Stimulated activated CD4-positive, alpha-beta T cell treated with anti-CD3 and anti-CD28 coated beads, Interleukin-1b, Interleukin-23, amount 100 ng/mL, for 24 hours (primary cell): ENCODE measurements around the gene CSN2.
"Not testable (repeated sequence)": the region's sequence is repeated elsewhere in the genome, so short reads cannot be mapped to it uniquely, and the experiment has no call there.

Source experiments
- DNase-seq, 4 experiments: peaks; one replicate each; pipeline ENCODE4 v3.0.0-alpha.2; 2020; ENCODE audit warnings: low read depth in 4 of 4, low spot score in 1 of 4

The CSN2 gene, protein sequence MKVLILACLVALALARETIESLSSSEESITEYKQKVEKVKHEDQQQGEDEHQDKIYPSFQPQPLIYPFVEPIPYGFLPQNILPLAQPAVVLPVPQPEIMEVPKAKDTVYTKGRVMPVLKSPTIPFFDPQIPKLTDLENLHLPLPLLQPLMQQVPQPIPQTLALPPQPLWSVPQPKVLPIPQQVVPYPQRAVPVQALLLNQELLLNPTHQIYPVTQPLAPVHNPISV

GRCh38 chr4:69965628-69966027, at the start of gene CSN2:
TSS of gene CSN2 (minus strand) at chr4:69965728. CDS start at chr4:69960995, 4,733 bp downstream.
- DNase-seq = no peak

- DNase-seq = no peak
Measured at GRCh38 chr4:70008771-70009170, 43.2 kb upstream of the CSN2 start.

- no peak for DNase-seq
Measured at GRCh38 chr4:70002507-70002906, 37.0 kb upstream of the CSN2 start.

- DNase-seq = no peak
Measured at GRCh38 chr4:70000711-70001110, 35.2 kb upstream of the CSN2 start.

- DNase-seq = no peak
Measured at GRCh38 chr4:69999420-69999819, 33.9 kb upstream of the CSN2 start.

DNA sequence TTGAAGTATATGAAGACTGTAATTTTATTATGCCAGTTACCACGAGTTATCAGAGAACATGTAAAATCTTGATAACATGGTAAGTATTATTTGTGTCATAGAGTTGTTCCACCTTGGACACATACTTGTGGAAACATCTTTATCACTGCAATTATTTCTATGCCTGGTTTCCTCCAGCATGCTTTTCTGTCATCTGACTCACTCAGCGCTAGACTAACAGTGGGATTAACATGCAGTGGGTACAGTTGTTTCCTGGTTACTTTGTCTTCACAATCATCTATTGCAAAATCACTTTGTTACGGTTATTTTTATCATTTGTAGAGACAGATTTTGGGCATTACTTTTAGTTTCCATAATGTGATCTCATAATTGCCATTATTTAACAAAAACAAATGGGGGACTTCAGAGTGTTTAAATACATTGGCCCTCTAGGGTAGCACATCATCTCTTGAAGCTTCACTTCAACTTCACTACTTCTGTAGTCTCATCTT, 30.0 kb upstream of the CSN2 start, which contains the start of gene STATH:
STATH (plus strand) TSS at position 441 of the 491 bp plus-strand sequence. CDS start 2,472 bp downstream, outside the sequence.
- DNase-seq = no peak

DNA sequence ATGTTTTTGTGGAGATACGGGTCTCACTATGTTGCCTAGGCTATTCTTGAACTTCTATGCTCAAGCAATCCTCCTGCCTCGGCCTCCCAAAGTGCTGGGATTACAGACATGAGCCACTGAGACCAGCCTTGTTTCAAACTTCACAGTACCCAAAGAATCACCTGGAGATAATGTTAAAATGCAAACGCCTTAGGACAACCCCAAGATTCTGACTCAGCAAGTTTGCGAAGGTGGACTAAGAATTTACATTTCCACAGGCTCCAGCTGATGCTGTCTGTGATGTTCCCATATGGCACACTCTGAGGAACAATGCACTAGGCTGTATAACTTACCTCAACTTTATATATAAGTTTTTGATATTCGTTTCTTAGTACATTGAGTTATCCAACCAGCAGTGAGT, 29.3 kb upstream of the CSN2 start:
- no peak for DNase-seq

- DNase-seq = no peak
Measured at GRCh38 chr4:69991016-69991415, 25.5 kb upstream of the CSN2 start.

DNA sequence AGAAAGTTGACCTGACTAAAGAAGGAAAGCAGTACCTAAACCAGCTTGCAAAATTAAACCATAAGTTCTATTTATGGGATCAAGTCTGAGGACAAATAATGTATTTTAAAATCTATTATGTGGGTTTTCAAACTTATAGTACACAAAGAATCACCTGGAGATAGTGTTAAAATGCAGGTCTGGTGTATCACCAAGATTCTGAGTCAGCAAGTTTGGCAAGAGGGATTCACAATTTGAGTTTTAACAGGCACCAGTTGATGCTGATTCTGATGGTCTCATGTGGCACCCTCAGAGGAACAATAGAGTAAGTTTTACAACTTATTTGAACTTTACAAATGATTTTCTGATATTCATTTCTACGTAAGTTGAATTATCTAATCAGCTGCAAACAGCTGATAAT, 21.1 kb upstream of the CSN2 start:
- DNase-seq = no peak

DNA sequence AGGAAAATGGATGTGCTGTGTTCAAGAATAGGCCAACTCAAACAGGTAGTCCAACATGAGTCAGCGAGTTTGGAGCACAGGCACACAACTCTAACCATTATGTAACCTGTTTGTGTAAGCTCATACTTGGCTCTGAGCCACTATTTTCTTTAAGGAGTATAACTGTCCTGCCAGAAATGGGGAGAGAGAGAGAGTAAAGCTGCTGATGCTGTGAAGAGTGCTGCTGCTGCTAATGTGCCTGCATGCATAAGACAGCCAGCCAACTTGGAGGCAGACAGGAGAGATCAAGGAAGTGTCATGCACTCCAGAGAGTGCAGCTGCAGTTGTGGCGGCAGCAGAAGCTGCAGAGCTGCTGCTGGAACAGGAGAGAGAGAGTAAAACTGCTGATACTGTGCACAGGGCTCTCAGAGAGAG, 18.5 kb upstream of the CSN2 start:
- DNase-seq = no peak

DNA sequence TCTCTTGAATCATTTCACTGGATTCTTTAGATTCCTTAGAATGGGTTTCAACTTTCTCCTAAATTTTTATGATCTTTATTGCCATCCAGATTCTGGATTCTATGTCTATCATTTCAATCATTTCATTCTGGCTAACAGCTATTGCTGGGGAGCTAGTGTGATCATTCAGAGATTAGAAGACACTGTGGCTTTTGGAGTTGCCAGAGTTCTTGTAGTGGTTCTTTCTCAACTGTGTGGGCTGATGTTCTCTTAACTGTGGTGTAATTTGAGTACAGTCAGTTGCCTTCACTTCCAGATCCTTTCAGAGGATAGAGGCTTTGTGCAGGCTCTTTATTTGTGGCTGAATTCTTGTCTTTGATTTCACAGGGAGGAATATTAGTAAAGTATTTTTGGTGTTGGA, 12.1 kb upstream of the CSN2 start:
- no peak for DNase-seq

GRCh38 chr4:69974631-69975030, 9.1 kb upstream of the CSN2 start:
- no peak for DNase-seq

DNA sequence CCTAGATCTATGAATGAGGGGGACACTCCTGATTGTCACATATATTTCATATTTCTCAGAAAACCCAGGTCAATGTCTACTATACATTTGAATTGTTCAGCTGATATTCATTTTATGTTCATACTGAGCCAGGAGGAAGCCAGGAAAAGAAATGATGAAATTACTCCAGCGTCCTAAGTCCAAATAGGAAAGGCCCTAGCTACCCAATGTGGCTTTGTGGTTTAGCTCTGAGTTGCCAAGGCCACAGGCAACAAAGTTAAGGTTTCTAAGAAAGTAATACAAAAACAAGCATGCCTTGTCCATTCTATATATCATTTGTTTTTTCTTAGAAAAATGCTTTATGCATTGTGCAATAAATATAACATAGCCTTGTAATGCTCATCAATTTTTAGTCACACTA, 4.5 kb upstream of the CSN2 start:
- DNase-seq = no peak

- DNase-seq = no peak
Measured at GRCh38 chr4:69957209-69957608, 8.3 kb downstream of the CSN2 start.

DNA sequence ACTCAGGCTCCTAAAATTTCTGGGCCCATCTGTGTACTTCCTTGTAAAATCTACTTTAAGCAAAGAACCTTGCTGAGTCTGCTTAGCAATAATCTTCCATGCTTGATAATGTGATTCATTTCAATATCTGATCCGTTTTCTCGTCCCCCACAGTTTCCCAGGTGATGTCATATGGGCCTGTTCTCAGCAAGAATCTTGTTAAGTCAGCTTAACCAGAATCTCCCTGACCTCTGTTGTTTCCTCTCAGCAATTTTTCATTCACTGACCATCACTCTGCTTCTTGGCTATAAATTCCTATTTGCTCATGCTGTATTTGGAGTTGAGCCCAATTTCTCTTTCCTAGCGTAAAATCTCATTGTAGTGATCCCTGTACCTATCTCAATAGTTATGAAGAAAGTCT, 13.9 kb downstream of the CSN2 start:
- no peak for DNase-seq

DNA sequence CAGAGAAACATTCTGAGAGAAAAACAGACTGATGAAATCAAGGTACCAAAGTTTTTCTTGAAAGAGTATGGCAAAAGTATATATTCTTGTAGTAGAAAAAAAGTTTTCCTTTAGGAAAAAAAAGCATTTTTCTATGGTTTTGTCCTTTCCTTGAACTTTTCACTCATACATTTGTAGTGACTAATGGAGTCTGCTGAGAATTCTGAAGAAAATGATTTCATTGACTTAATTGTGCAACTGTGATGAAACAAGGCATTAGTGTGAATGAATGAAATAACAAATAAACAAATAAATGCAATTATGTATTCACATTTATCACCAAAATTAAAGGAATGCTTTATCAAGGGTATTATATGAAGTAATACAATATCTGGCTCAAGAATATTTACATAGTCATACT, 29.0 kb downstream of the CSN2 start:
- no peak for DNase-seq

GRCh38 chr4:69934150-69934549, 31.4 kb downstream of the CSN2 start:
- DNase-seq = no peak

DNA sequence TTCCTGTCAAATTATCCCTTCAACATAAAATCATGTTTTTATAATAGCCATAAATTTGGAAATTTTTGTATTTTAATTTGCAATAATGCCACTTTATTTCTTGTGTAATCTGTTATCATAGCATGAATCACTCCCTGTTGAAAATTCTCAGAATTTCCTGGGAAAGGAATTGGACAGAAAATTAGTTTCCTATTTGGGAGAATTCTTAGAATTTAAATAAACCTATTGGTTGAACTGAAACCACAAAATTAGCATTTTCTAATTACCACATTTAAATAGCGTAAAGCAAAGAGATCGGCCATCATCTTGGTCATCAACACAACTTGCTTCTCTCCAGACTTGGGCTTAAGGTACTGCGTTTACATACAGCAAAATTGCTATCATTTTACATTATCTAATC, 34.8 kb downstream of the CSN2 start, which contains the start of gene CSN1S1:
CSN1S1 (plus strand) TSS at position 301 of the 400 bp plus-strand sequence. CDS start 1,488 bp downstream, outside the sequence.
- no peak for DNase-seq

DNA sequence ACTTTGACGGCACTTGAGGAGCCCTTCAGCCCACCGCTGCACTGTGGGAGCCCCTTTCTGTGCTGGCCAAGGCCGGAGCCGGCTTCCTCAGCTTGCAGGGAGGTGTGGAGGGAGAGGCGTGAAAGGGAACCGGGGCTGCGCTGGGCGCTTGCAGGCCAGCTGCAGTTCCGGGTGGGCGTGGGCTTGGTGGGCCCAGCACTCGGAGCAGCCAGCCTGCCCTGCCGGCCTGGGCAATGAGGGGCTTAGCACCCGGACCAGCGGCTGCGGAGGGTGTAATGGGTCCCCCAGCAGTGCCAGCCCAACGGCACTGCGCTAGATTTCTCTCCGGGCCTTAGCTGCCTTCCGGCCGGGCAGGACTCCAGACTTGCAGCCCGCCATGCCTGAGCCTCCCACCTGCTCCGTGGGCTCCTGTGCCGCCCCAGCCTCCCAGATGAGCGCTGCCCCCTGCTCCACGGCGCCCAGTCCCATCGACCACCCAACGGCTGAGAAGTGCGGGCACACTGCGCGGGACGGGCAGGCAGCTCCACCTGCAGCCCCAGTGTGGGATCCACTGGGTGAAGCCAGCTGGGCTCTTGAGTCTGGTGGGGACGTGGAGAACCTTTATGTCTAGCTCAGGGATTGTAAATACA, 41.6 kb downstream of the CSN2 start:
- DNase-seq = not testable (repeated sequence)

- DNase-seq = no peak
Measured at GRCh38 chr4:69920874-69921273, 44.7 kb downstream of the CSN2 start.

DNA sequence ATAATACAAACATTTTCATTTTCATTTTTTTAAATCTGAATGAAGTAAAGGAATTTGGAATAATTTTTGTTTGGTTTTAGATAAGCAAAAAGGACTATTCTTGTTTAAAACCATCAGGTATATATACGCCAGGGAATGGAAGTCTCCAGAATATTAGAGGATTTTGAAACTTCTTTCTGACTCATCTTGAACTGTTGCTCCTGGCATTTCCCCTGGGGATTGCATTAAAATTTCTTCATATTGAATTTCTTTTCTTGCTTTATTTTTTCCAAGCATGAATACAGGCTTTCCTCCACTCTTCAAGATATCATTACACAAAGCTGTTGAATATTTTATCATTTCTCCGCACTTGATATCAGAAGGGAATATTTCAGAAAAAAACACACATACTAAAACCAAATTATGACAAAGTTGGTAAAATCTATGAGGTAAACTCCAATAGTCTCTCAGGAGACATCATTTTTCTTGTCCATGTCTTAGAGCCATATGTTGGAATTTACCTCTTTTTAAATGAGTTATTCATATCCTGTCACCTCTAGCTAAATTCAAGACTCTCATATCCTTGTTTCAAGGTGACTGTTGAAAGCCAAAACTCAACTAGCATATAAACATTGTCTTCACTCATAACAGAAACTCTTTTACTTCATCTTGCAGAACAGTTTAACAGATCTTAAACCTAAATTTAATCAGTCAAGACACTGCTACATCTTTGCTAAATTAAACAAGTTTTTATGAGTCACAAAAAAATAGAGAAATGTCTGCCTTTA, 55.3 kb downstream of the CSN2 start:
- no peak for DNase-seq

GRCh38 chr4:69909195-69909594, 56.3 kb downstream of the CSN2 start:
- DNase-seq = no peak
